ENCODE measurements around the gene ALAD.
"Not testable (repeated sequence)": the region's sequence is repeated elsewhere in the genome, so short reads cannot be mapped to it uniquely, and the experiment has no call there.

The ALAD gene

GRCh38 chr9:113410207-113410864, 9.3 kb upstream of the ALAD start, which contains the start of the genes C9orf43 and POLE3:
Gene C9orf43 (plus strand): TSS chr9:113410747. CDS start chr9:113413494, 2,747 bp downstream.
Gene POLE3 (minus strand): TSS chr9:113410675. CDS start chr9:113410293, 382 bp downstream.
- no peak for TF ChIP-seq ZNF274 (IDR thresholded peaks at IDR 0.05; ENCODE audit: low read depth, low read length)
- peak within 1 kb of the TSS; percentile 82 for H3K4me3 ChIP-seq (ENCODE audit: low read length)

- TF ChIP-seq ZNF274 (IDR thresholded peaks at IDR 0.05; ENCODE audit: low read depth, low read length): no peak
- H3K4me3 ChIP-seq (ENCODE audit: low read length): peak overlapping the region; percentile 82
These were observed 8.8 kb upstream of the ALAD start for GRCh38 chr9:113409883-113410206.

GRCh38 chr9:113409481-113409880, 8.4 kb upstream of the ALAD start:
- H3K4me3 ChIP-seq (ENCODE audit: low read length): peak overlapping the region; percentile 82
- TF ChIP-seq ZNF274 (IDR thresholded peaks at IDR 0.05; ENCODE audit: low read depth, low read length): no peak

- H3K4me3 ChIP-seq (ENCODE audit: low read length): not testable (repeated sequence)
These were observed 5.9 kb upstream of the ALAD start for GRCh38 chr9:113406873-113407511.

GRCh38 chr9:113406353-113406752, 5.3 kb upstream of the ALAD start:
- H3K4me3 ChIP-seq (ENCODE audit: low read length): not testable (repeated sequence)

GRCh38 chr9:113403646-113404045, 2.6 kb upstream of the ALAD start:
- no peak for TF ChIP-seq ZNF274 (IDR thresholded peaks at IDR 0.05; ENCODE audit: low read depth, low read length)
- H3K4me3 ChIP-seq (ENCODE audit: low read length): no peak overlapping the region

GRCh38 chr9:113399646-113400200, 1.4 kb downstream of the ALAD start:
- no peak overlapping the region for H3K4me3 ChIP-seq (ENCODE audit: low read length)
- no peak for TF ChIP-seq ZNF274 (IDR thresholded peaks at IDR 0.05; ENCODE audit: low read depth, low read length)

GRCh38 chr9:113398796-113399195, 2.3 kb downstream of the ALAD start:
- no peak for TF ChIP-seq ZNF274 (IDR thresholded peaks at IDR 0.05; ENCODE audit: low read depth, low read length)
- no peak overlapping the region for H3K4me3 ChIP-seq (ENCODE audit: low read length)

GRCh38 chr9:113397203-113397631, 3.9 kb downstream of the ALAD start:
- no peak overlapping the region for H3K4me3 ChIP-seq (ENCODE audit: low read length)
- no peak for TF ChIP-seq ZNF274 (IDR thresholded peaks at IDR 0.05; ENCODE audit: low read depth, low read length)

- TF ChIP-seq ZNF274 (IDR thresholded peaks at IDR 0.05; ENCODE audit: low read depth, low read length): no peak
These were observed 5.9 kb downstream of the ALAD start for GRCh38 chr9:113395000-113395861.

GRCh38 chr9:113393281-113393680, 7.8 kb downstream of the ALAD start:
- no peak overlapping the region for H3K4me3 ChIP-seq (ENCODE audit: low read length)
- TF ChIP-seq ZNF274 (IDR thresholded peaks at IDR 0.05; ENCODE audit: low read depth, low read length): no peak

More at GRCh38 chr9:113395000-113395861, 5.9 kb downstream of the ALAD start:
- no peak overlapping the region for H3K4me3 ChIP-seq (ENCODE audit: low read length)

GRCh38 chr9:113391917-113392316, 9.2 kb downstream of the ALAD start:
- H3K4me3 ChIP-seq (ENCODE audit: low read length): no peak overlapping the region
- no peak for TF ChIP-seq ZNF274 (IDR thresholded peaks at IDR 0.05; ENCODE audit: low read depth, low read length)

- no peak for TF ChIP-seq ZNF274 (IDR thresholded peaks at IDR 0.05; ENCODE audit: low read depth, low read length)
- H3K4me3 ChIP-seq (ENCODE audit: low read length): no peak overlapping the region
These were observed 10.7 kb downstream of the ALAD start for GRCh38 chr9:113390192-113390960.

GRCh38 chr9:113389451-113389850, 11.6 kb downstream of the ALAD start:
- H3K4me3 ChIP-seq (ENCODE audit: low read length): no peak overlapping the region
- no peak for TF ChIP-seq ZNF274 (IDR thresholded peaks at IDR 0.05; ENCODE audit: low read depth, low read length)

All from GM08714 (cell line).